Loucy (cell line): ENCODE measurements around the gene RPL12.

Experiments
- H2AFZ ChIP-seq: fragments of 200-600 bp; sonication (generic); 2 replicates; pipeline ENCODE4 v1.6.0; 2016; ENCODE audit warnings: antibody characterized with exemption, mild to moderate bottlenecking, low read length, moderate library complexity
- H3F3A ChIP-seq: fragments of 200-600 bp; 2 replicates; pipeline ENCODE4 v1.6.0; 2016; ENCODE audit warnings: antibody characterized with exemption, low read depth, mild to moderate bottlenecking
- H3K27me3 ChIP-seq: fragments of 200-600 bp; sonication (generic); 2 replicates; pipeline ENCODE4 v1.6.1; 2014; ENCODE audit warnings: low read length, mild to moderate bottlenecking; ENCODE audit not compliant: insufficient read depth, poor library complexity, severe bottlenecking
- H3K36me3 ChIP-seq: fragments of 200-600 bp; sonication (generic); 2 replicates; pipeline ENCODE4 v1.6.1; 2016; ENCODE audit warnings: low read length; ENCODE audit not compliant: insufficient read depth
- H3K4me1 ChIP-seq: fragments of 200-600 bp; sonication (generic); 2 replicates; pipeline ENCODE4 v1.5.1; 2014; ENCODE audit warnings: low read length, mild to moderate bottlenecking; ENCODE audit not compliant: insufficient read depth, poor library complexity, severe bottlenecking
- H3K4me2 ChIP-seq: fragments of 200-600 bp; sonication (generic); 2 replicates; pipeline ENCODE4 v1.6.0; 2014; ENCODE audit warnings: antibody characterized with exemption, low read length, low read depth, mild to moderate bottlenecking; ENCODE audit not compliant: poor library complexity, severe bottlenecking
- H3K4me3 ChIP-seq: fragments of 200-600 bp; sonication (generic); 2 replicates; pipeline ENCODE4 v1.5.1; 2014; ENCODE audit warnings: low read length, mild to moderate bottlenecking, mixed read lengths; ENCODE audit not compliant: poor library complexity, severe bottlenecking
- H3K79me2 ChIP-seq: fragments of 200-600 bp; sonication (generic); 2 replicates; pipeline ENCODE4 v1.6.1; 2014; ENCODE audit warnings: low read length; ENCODE audit not compliant: insufficient read depth
- H3K9ac ChIP-seq: fragments of 200-600 bp; sonication (generic); 2 replicates; pipeline ENCODE4 v1.6.0; 2014; ENCODE audit warnings: mild to moderate bottlenecking, low read depth, low read length, moderate library complexity; ENCODE audit not compliant: poor library complexity, severe bottlenecking
- H3K9me2 ChIP-seq: fragments of 200-600 bp; sonication (generic); replicated peaks from 2 replicates; pipeline ENCODE4 v1.6.1; 2016; ENCODE audit warnings: low read depth, low read length, mixed read lengths
- H3K9me3 ChIP-seq: fragments of 200-600 bp; sonication (generic); 2 replicates; pipeline ENCODE4 v1.6.1; 2014; ENCODE audit warnings: mild to moderate bottlenecking, antibody characterized with exemption, low read length, low read depth; ENCODE audit not compliant: insufficient read depth
- H4K20me1 ChIP-seq: fragments of 200-600 bp; sonication (generic); 2 replicates; pipeline ENCODE4 v1.6.0; 2014; ENCODE audit warnings: antibody characterized with exemption, low read length, mild to moderate bottlenecking; ENCODE audit not compliant: insufficient read depth, poor library complexity, severe bottlenecking
- EZH2phosphoT487 ChIP-seq: fragments of 200-600 bp; IDR thresholded peaks from 2 replicates; pipeline ENCODE4 v1.6.1; 2018; ENCODE audit warnings: antibody characterized with exemption, mild to moderate bottlenecking, moderate library complexity, borderline replicate concordance
- TF ChIP-seq, protein P1 (sequence below): fragments of 200-600 bp; sonication (generic); conservative IDR thresholded peaks from 2 replicates; pipeline ENCODE4 v1.5.1; 2014; ENCODE audit warnings: mild to moderate bottlenecking, antibody characterized with exemption, low read length

Gene RPL12

DNA sequence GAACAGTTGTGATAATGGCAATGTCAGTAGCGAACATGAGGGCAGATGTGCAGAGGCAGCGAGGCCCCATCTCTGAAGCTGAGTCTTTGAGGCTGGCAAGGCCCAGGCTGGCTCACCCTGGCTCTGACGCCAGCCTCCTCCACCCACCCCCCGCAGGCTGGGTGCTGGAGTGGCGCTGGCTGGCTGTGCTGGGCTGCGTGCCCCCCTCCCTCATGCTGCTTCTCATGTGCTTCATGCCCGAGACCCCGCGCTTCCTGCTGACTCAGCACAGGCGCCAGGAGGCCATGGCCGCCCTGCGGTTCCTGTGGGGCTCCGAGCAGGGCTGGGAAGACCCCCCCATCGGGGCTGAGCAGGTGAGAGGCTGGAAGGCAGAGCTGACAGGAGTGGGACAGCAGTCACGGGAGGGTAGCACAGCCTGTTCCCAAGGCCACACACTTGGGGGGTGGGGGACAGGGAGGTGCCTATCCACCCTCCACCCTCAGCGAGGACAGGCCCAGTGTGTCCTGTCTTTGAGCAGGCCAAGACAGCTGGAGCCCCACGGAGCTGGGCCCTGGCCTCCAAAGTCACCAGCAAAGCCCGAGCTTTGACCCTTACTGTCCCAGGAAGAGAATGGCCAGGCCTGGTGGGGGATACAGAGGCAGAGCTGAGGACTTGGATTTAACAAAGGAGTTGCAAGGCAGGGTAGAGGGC, 48.7 kb downstream of the RPL12 start:
- Histone ChIP-seq H3K4me1 (no peaks in the 10 kb centered on the region), H3K9me3 (no peaks in the 10 kb centered on the region), H3F3A (no peaks in the 10 kb centered on the region), H3K36me3 (no peaks in the 10 kb centered on the region), H3K4me3 (no peak overlapping the region), H4K20me1 (no peaks in the 10 kb centered on the region), H3K27me3 (peaks cover 43% of the 10 kb centered on the region), H2AFZ (no peak overlapping the region), H3K79me2 (no peaks in the 10 kb centered on the region), H3K9ac (no peak overlapping the region), H3K9me2 (no peaks in the 10 kb centered on the region), H3K4me2 (no peak overlapping the region)
- no peak for TF ChIP-seq EZH2phosphoT487
- TF ChIP-seq, protein P1, sequence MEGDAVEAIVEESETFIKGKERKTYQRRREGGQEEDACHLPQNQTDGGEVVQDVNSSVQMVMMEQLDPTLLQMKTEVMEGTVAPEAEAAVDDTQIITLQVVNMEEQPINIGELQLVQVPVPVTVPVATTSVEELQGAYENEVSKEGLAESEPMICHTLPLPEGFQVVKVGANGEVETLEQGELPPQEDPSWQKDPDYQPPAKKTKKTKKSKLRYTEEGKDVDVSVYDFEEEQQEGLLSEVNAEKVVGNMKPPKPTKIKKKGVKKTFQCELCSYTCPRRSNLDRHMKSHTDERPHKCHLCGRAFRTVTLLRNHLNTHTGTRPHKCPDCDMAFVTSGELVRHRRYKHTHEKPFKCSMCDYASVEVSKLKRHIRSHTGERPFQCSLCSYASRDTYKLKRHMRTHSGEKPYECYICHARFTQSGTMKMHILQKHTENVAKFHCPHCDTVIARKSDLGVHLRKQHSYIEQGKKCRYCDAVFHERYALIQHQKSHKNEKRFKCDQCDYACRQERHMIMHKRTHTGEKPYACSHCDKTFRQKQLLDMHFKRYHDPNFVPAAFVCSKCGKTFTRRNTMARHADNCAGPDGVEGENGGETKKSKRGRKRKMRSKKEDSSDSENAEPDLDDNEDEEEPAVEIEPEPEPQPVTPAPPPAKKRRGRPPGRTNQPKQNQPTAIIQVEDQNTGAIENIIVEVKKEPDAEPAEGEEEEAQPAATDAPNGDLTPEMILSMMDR, result no peak

DNA sequence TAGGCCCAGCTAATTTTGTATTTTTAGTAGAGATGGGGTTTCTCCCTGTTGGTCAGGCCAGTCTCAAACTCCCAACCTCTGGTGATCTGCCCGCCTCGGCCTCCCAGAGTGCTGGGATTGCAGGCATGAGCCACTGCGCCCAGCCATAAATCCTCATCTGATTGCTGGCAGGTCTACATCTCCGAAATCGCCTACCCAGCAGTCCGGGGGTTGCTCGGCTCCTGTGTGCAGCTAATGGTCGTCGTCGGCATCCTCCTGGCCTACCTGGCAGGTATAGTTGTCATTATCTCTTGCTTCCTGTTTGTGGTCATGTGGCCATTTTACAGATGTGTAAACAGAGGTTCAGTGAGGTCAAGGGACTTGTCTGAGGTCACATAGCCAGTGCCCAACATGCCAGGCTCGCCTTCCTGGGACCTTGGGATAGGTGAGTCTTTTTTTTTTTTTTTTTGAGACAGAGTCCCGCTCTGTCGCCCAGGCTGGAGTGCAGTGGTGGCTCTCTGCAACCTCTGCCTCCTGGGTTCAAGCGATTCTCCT, 51.4 kb downstream of the RPL12 start:
- no peak overlapping the region for H3K4me2 ChIP-seq
- H4K20me1 ChIP-seq, result no peaks in the 10 kb centered on the region
- no peaks in the 10 kb centered on the region for H3K9me3 ChIP-seq
- no peak overlapping the region for H3K4me3 ChIP-seq
- H3K9me2 ChIP-seq, result no peaks in the 10 kb centered on the region
- H2AFZ ChIP-seq, result no peak overlapping the region
- H3K9ac ChIP-seq, result no peak overlapping the region
- H3K36me3 ChIP-seq, result no peaks in the 10 kb centered on the region
- TF ChIP-seq EZH2phosphoT487, result no peak
- TF ChIP-seq, protein P1, result no peak
- H3K27me3 ChIP-seq, result peaks cover 64% of the 10 kb centered on the region
- no peaks in the 10 kb centered on the region for H3K4me1 ChIP-seq
- no peaks in the 10 kb centered on the region for H3F3A ChIP-seq
- H3K79me2 ChIP-seq, result no peaks in the 10 kb centered on the region

DNA sequence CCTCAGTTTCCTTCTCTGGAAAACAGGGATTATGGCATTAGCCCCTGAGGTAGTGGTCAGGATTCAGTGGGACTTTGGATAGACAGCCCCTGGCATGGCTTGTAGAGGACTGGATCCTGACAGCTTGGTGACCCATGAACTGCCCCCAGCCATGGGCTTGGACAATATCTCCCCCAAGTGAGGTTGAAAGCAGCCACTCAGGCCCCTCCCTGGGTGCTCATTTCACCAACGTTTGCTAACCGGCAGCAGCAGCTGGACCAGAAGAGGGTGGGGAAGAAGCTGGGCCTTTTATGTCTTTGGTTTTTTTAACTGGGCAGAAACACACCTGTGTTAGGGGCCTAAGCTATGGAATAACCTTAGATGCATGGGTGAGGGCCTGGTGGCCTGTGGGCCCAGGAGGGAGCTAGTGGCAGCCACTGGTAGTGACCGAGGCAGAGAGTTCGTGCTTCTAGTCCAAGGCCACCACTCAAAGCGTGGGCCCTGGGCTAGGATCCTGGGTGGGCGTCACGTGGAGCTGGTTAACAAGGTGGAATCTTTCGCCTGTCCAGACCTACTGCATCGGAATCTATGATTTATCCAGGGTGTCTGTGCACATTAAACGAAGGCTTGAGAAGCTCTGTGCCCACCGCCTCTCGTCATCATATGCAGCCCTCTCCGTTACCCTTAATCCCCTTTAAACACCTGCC, 52.3 kb downstream of the RPL12 start:
- Histone ChIP-seq H3K4me2 (no peak overlapping the region), H3K36me3 (no peaks in the 10 kb centered on the region), H4K20me1 (no peaks in the 10 kb centered on the region), H3K27me3 (peaks cover 74% of the 10 kb centered on the region), H3K9me3 (no peaks in the 10 kb centered on the region), H2AFZ (no peak overlapping the region), H3K9me2 (no peaks in the 10 kb centered on the region), H3F3A (no peaks in the 10 kb centered on the region), H3K79me2 (no peaks in the 10 kb centered on the region), H3K4me1 (no peaks in the 10 kb centered on the region), H3K4me3 (no peak overlapping the region), H3K9ac (no peak overlapping the region)
- no peak for TF ChIP-seq EZH2phosphoT487
- TF ChIP-seq, protein P1, result no peak
